A549 (cell line): ENCODE data around the gene KRTAP10-9. TPM values are rescaled to one million over a fixed set of nuclear protein-coding genes. Genes with fewer than 3 reads are reported as not detected.
"Not testable (repeated sequence)": the region's sequence is repeated elsewhere in the genome, so short reads cannot be mapped to it uniquely, and the experiment has no call there.

ENCODE experiments used
- ATAC-seq, 2 experiments: fragments of 200-7000 bp in 1 of 2; fragments of >200 bp in 1 of 2; cut with Nextera tagmentation in 1 of 2; cut with Tn5 transposase in 1 of 2; 3 replicates each; pipeline versions ENCODE4 v1.8.0 to v1.9.1; 2018 to 2020; ENCODE audit warnings: mild to moderate bottlenecking in 1 of 2, moderate library complexity in 1 of 2
- CTCF ChIA-PET: fragments of 300-600 bp; sonication (Branson Sonifier 250); formaldehyde crosslinking; extraction: SDS; loops from one replicate; lab custom pipeline; 2021; ENCODE audit warnings: antibody characterized with exemption, inconsistent platforms; lab: Yijun Ruan, JAX
- POLR2A ChIA-PET: fragments of 350-600 bp; formaldehyde crosslinking; extraction: SDS; loops from one replicate; lab custom pipeline; 2021; ENCODE audit warnings: antibody characterized with exemption, inconsistent platforms; lab: Yijun Ruan, JAX
- DNase-seq, 2 experiments: peaks; one replicate each; pipeline versions ENCODE4 v3.0.0 to v3.0.0-alpha.2; 2011 to 2016; ENCODE audit warnings: low read depth in 1 of 2, low spot score in 1 of 2
- FAIRE-seq: peaks from 2 replicates; lab custom pipeline; 2011; peaks lifted over from hg19 to GRCh38; lab: Jason Lieb, UNC
- H3K27ac ChIP-seq, 2 experiments: fragments of >200 bp; sonication (Bioruptor Twin); formaldehyde crosslinking; 3 replicates each; pipeline ENCODE4 v1.5.1; 2016 to 2017
- H3K4me1 ChIP-seq: fragments of >200 bp; sonication (Bioruptor Twin); formaldehyde crosslinking; 3 replicates; pipeline ENCODE4 v1.6.1; 2016
- H3K4me2 ChIP-seq: fragments of >200 bp; sonication (Bioruptor Twin); formaldehyde crosslinking; 3 replicates; pipeline ENCODE4 v1.6.1; 2016
- H3K4me3 ChIP-seq: fragments of >200 bp; sonication (Bioruptor Twin); formaldehyde crosslinking; 3 replicates; pipeline ENCODE4 v1.5.1; 2016
- H3K9me3 ChIP-seq: fragments of >200 bp; sonication (Bioruptor Twin); formaldehyde crosslinking; 3 replicates; pipeline ENCODE4 v1.6.1; 2016
- CBX2 ChIP-seq: fragments of 200-600 bp; sonication (generic); IDR thresholded peaks from 2 replicates; pipeline ENCODE4 v1.6.1; 2016; ENCODE audit warnings: low read depth, mild to moderate bottlenecking, borderline replicate concordance
- CBX8 ChIP-seq: fragments of 200-600 bp; sonication (generic); IDR thresholded peaks from 2 replicates; pipeline ENCODE4 v1.6.1; 2016
- CHD2 ChIP-seq: fragments of 150-350 bp; IDR thresholded peaks from 2 replicates; pipeline ENCODE4 v1.6.1; 2014; ENCODE audit warnings: low read length; ENCODE audit not compliant: partially characterized antibody
- EHMT2 ChIP-seq: fragments of 200-600 bp; sonication (generic); IDR thresholded peaks from 2 replicates; pipeline ENCODE4 v1.6.1; 2016; ENCODE audit warnings: antibody characterized with exemption, low read depth, mild to moderate bottlenecking, moderate library complexity
- EP300 ChIP-seq, 2 experiments: fragments of >200 bp; sonication (Bioruptor Twin); formaldehyde crosslinking; IDR thresholded peaks; 2 replicates in 1 of 2; 3 replicates in 1 of 2; pipeline ENCODE4 v1.6.1; 2016 to 2017
- ESRRA ChIP-seq: fragments of 150-350 bp; IDR thresholded peaks from 2 replicates; pipeline ENCODE4 v1.6.1; 2014; ENCODE audit warnings: mild to moderate bottlenecking, low read length, borderline replicate concordance
- FOXS1 ChIP-seq: fragments of 250-450 bp; sonication (Bioruptor Pico); IDR thresholded peaks from 2 replicates; pipeline ENCODE4 v1.5.0; 2020; ENCODE audit warnings: mild to moderate bottlenecking, moderate library complexity
- HEYL ChIP-seq: fragments of 250-450 bp; sonication (Bioruptor Pico); IDR thresholded peaks from 2 replicates; pipeline ENCODE4 v1.8.0; 2021; ENCODE audit warnings: mild to moderate bottlenecking, moderate library complexity
- HOXA7 ChIP-seq: fragments of 250-450 bp; sonication (Bioruptor Pico); IDR thresholded peaks from 2 replicates; pipeline ENCODE4 v1.5.0; 2020; ENCODE audit warnings: mild to moderate bottlenecking, moderate library complexity
- HOXB5 ChIP-seq: fragments of 250-450 bp; sonication (Bioruptor Pico); IDR thresholded peaks from 2 replicates; pipeline ENCODE4 v1.5.0; 2020; ENCODE audit warnings: mild to moderate bottlenecking, moderate library complexity
- JUN ChIP-seq, 2 experiments: fragments of >200 bp; sonication (Bioruptor Twin); formaldehyde crosslinking; IDR thresholded peaks; 2 replicates in 1 of 2; 3 replicates in 1 of 2; pipeline ENCODE4 v1.6.1; 2016 to 2017
- KDM5A ChIP-seq: fragments of 200-600 bp; sonication (generic); IDR thresholded peaks from 2 replicates; pipeline ENCODE4 v1.6.1; 2016; ENCODE audit warnings: antibody characterized with exemption, mild to moderate bottlenecking
- MAFK ChIP-seq: fragments of 450-650 bp; IDR thresholded peaks from 2 replicates; pipeline ENCODE4 v1.6.1; 2014; ENCODE audit not compliant: partially characterized antibody
- NPAS2 ChIP-seq: fragments of 250-450 bp; sonication (Bioruptor Pico); IDR thresholded peaks from 2 replicates; pipeline ENCODE4 v1.8.0; 2022; ENCODE audit warnings: mild to moderate bottlenecking, moderate library complexity, borderline replicate concordance
- NR3C1 ChIP-seq: fragments of >200 bp; sonication (Bioruptor Twin); formaldehyde crosslinking; IDR thresholded peaks from 3 replicates; pipeline ENCODE4 v1.6.1; 2017
- WGBS: methylation state at CpG from one replicate; pipeline ENCODE4 v1.1.6; 2017; ENCODE audit errors: missing lambda C conversion rate; 5-methylcytosine and 5-hydroxymethylcytosine counted together
- polyA plus RNA-seq, 4 experiments: library from polyadenylated mRNA; depleted of rRNA in 3 of 4; stranded (reverse); fragments of >200 nt; fragmentation: RNase III in 1 of 4; extraction: RNeasy Plus Mini Kit Qiagen cat#74134 plus additional on column Dnase treatment in 1 of 4; gene quantifications; 2 replicates in 3 of 4; 3 replicates in 1 of 4; pipeline ENCODE4 v1.2.3, GENCODE V29; 2011 to 2017
- TF ChIP-seq, protein P1 (sequence below): fragments of >200 bp; sonication (Bioruptor Twin); formaldehyde crosslinking; IDR thresholded peaks from 2 replicates; pipeline ENCODE4 v1.6.1; 2016
- TF ChIP-seq, protein P2 (sequence below): IDR thresholded peaks from 2 replicates; pipeline ENCODE4 v1.6.1; 2012
- TF ChIP-seq, protein P3 (sequence below): fragments of >200 bp; sonication (Bioruptor Twin); formaldehyde crosslinking; IDR thresholded peaks from 3 replicates; pipeline ENCODE4 v1.6.1; 2016

KRTAP10-9 gene
- polyA plus RNA-seq, 2 of the 4 experiments (the other 2 are of a cell fraction): not detected

DNA sequence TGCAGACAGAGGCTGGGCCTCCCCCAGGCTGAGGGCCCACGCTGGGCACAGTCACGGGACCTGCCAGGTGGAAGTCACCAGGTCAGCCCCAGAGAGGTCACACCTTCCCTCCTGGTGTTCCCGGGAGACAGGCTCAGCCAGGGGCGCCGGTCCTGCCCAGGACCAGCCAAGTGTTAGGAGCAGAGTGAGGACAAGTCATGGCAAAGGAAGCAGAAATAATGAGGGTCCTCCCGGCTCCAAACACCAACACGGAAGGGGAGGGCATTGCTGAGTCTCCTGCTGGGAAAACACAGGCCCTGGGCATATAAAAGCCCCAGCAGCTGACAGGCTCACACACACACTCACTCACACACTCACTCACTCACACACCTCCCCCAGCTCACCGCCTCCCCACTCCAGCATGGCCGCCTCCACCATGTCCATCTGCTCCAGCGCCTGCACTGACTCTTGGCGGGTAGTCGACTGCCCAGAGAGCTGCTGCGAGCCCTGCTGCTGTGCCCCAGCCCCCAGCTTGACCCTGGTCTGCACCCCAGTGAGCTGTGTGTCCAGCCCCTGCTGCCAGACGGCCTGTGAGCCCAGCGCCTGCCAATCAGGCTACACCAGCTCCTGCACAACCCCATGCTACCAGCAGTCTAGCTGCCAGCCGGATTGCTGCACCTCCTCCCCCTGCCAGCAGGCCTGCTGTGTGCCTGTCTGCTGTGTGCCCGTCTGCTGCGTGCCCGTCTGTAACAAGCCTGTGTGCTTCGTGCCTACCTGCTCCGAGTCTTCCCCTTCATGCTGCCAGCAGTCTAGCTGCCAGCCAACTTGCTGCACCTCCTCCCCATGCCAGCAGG lies 10.3 kb downstream of the KRTAP10-9 start, which contains the start of gene KRTAP10-10:
Gene KRTAP10-10, plus strand, starts transcription at position 339 of the 833 bp plus-strand sequence. Its CDS starts 62 bp downstream, at position 401.
- WGBS: 52% methylated on average over 11 of the region's 21 CpGs
- ChIA-PET POLR2A (no interaction called here), CTCF (interaction anchor here (1.2 kb wide), 1 partner anchor 16 kb away, joined by 3 read pairs; no protein-coding TSS in a partner anchor)
- H3K4me1 ChIP-seq: no peaks in the 10 kb centered on the region
- TF ChIP-seq HOXB5 (no peak), MAFK (no peak), NPAS2 (CRISPR knock-in tag) (no peak), CHD2 (no peak), FOXS1 (CRISPR knock-in tag) (no peak), KDM5A (no peak), HEYL (CRISPR knock-in tag) (no peak), HOXA7 (no peak), NR3C1 (no peak), EHMT2 (no peak), ESRRA (no peak), CBX8 (no peak), EP300 (IDR thresholded peaks at IDR 0.05) (no peak), JUN (IDR thresholded peaks at IDR 0.05) (no peak), CBX2 (no peak)
- TF ChIP-seq, protein P1, sequence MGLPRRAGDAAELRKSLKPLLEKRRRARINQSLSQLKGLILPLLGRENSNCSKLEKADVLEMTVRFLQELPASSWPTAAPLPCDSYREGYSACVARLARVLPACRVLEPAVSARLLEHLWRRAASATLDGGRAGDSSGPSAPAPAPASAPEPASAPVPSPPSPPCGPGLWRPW: no peak
- TF ChIP-seq, protein P2, sequence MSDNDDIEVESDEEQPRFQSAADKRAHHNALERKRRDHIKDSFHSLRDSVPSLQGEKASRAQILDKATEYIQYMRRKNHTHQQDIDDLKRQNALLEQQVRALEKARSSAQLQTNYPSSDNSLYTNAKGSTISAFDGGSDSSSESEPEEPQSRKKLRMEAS: no peak
- TF ChIP-seq, protein P3, sequence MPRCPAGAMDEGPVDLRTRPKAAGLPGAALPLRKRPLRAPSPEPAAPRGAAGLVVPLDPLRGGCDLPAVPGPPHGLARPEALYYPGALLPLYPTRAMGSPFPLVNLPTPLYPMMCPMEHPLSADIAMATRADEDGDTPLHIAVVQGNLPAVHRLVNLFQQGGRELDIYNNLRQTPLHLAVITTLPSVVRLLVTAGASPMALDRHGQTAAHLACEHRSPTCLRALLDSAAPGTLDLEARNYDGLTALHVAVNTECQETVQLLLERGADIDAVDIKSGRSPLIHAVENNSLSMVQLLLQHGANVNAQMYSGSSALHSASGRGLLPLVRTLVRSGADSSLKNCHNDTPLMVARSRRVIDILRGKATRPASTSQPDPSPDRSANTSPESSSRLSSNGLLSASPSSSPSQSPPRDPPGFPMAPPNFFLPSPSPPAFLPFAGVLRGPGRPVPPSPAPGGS: no peak
- ATAC-seq: no peak; a peak in 1 of 6 replicates
- DNase-seq: no peak
- no peak within 1 kb of the TSS for H3K4me3 ChIP-seq
- H3K27ac ChIP-seq: no peak within 1 kb of the TSS
- peaks cover 3% of the 10 kb centered on the region; the same call in 2 of the 3 replicates for H3K9me3 ChIP-seq
- no peak within 1 kb of the TSS for H3K4me2 ChIP-seq
- FAIRE-seq: no peak

DNA sequence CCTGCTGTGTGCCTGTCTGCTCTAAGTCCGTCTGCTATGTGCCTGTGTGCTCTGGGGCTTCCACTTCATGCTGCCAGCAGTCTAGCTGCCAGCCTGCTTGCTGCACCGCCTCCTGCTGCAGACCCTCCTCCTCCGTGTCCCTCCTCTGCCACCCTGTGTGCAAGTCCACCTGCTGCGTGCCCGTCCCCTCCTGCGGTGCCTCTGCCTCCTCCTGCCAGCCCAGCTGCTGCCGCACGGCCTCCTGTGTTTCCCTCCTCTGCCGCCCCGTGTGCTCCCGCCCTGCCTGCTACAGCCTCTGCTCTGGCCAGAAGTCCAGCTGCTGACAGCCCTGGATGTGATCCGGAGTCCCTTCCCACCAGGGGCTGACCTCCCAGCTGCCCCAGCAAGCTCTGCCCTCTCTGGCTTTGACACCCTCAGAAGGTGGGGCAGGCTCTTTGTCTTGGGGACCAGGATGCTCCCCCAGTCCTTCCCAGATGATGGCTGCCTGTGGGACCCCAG lies 11.0 kb downstream of the KRTAP10-9 start:
- WGBS: 73% methylated on average over 3 of the region's 12 CpGs
- FAIRE-seq, DNase-seq, POLR2A ChIA-PET, H3K4me1 ChIP-seq, H3K4me3 ChIP-seq, H3K4me2 ChIP-seq, H3K9me3 ChIP-seq, H3K27ac ChIP-seq, CTCF ChIA-PET: not testable (repeated sequence)
- ATAC-seq: 0 out of 6 replicates have a peak, but pooled peaks of 1 of the 2 experiments have one; percentile 13

DNA sequence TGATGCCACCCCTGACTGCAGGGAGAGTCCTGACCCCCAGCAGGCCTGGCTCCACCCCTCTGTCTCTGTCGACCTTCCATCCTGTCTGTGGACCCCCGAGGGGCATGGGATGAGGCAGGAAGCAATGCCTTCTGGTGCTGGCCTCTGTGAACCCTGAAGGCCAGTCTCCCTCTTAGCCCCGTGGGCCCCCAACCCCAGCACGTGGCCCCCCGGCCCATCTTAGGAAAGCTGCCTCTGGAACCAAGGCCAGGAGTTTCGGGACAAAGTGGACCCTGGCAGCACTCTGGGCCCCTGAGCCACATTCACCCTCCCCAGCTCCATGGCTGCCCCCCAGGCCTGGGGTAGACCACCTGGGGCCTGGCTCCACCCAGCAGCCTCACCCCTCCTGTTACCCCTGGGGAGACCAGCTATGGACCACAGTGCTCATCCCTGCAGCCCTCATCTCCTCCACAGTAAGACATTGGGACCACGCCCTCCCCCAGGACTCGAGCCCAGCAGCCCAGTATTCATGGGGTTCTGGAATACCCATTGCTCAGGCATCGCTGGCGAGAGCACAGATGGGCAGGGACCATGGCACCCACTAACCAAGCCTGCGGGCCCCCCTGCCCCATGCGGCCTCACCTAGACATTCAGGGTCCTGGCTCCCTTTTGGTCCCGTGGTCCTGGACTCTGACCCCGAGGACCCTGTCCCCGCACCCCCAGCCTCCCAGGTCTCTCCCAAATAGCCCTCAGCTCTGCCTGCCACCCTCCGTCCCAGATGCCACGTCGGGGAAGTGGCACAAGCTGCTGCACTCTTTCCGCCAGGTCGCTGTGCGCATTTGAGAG lies 11.8 kb downstream of the KRTAP10-9 start:
- H3K27ac ChIP-seq, H3K4me2 ChIP-seq, DNase-seq, H3K4me3 ChIP-seq, H3K4me1 ChIP-seq, POLR2A ChIA-PET, H3K9me3 ChIP-seq, ATAC-seq, FAIRE-seq: not testable (repeated sequence)
- CTCF ChIA-PET: interaction anchor here (0.6 kb wide), 1 partner anchor 24 kb away, joined by 5 read pairs; no protein-coding TSS in a partner anchor
- WGBS: 28% methylated on average over 2 of the region's 21 CpGs
